ENCODE measurements around the gene IPCEF1.

GRCh38 chr6:154236646-154237301 is 119.8 kb downstream of the IPCEF1 start:
- TF ChIP-seq CTCF (IDR thresholded peaks at IDR 0.05; ENCODE audit: low read depth, low read length) (no peak), POLR2A (IDR thresholded peaks at IDR 0.05; ENCODE audit: extremely low read depth, insufficient read length) (no peak), MYC (IDR thresholded peaks at IDR 0.05; ENCODE audit: low read depth, low read length) (no peak)

Measured in NB4 (cell line).